Medulla oblongata (tissue), 1 donor: ENCODE data around the gene BDKRB2.

Source experiments
- DNase-seq: peaks from one replicate; pipeline ENCODE4 v3.0.0-alpha.2; 2015; ENCODE audit errors: extremely low spot score

The BDKRB2 gene

DNA sequence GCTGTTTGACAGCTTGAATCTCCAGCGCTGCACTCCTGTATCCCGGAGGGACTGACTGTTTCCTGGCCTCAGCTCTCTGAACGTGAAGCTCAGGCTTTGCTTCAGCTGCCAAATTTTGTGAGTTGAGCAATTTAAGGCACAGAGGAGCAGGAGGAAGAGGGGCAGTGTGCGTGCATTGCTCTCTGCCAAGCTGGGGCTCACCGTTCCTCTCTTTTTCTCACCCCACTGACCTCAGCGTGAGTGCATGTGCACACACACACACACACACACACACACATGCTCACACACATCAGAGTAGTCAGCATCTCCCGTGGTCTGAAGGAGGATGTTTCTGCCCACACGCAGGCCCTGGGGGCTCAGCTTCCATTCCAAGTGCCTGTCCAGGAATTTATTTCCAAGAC, 27.8 kb upstream of the BDKRB2 start:
- DNase-seq: no peak

DNA sequence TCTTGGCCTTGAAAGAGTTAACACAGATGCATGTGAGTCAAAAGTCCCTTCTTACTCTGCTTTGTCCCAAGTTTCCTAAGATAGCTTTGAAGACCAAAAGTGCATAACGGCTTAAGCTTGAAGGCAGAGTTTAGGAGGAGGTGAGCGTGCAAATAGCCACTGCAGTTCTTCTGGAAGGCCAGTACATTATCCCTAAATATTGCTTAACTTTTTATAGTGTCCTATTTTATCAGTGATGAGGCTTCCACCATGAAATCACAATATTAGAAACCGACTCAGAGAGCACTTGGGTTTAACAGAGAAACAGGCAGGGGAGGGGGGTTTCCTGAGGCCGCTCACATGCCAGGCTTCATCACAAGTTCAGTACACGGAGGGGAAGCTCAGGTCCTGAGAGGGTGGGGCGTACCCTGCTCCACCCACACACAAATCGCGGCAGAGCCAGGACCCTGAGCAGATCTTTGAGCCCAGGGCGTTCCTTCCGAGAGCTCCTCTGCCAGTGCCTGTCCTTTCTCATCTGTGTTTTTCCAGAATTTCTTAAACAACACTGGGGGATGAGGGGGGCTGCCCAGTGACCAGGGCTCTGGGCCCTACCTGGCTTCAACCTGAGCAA, 26.8 kb upstream of the BDKRB2 start:
- DNase-seq: no peak

DNA sequence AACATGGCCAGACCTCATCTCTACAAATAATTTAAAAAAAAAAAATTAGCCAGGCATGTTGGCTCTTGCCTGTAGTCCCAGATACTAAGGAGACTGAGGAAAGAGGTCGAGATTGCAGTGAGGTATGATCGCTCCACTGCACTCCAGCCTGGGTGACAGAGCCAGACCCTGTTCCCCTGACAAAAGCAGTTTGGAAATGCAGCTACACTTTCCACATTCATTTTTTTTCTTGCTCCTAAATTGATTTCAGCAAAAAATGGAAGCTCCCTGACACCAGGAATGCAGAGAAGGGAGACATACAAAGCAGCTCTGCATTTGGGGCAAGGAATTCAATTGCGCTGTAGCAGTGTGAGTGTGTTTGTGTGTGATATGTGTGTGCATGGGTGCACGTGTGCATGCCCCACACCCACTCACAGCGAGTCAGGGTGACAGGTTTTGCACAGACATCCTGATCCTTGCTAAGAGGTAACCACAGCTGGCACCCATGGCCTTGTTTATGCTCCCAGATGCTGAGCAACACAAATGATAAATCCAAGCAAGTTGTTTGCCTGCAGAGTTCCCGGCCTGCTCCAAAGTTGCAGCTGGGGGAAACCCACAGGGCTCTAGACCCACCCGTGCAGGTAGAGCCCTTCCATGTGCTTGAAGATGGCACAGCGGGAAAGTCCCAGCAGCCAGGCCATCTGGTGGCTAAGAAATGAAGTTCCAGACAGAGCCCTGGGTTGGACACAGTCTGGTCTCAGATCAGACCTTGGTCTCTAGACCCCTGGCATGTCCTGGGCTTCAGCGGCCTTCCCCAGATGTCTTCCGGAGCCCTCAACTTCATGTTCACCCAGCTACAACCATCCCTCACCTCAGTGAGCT, 25.9 kb upstream of the BDKRB2 start:
- DNase-seq: no peak

DNA sequence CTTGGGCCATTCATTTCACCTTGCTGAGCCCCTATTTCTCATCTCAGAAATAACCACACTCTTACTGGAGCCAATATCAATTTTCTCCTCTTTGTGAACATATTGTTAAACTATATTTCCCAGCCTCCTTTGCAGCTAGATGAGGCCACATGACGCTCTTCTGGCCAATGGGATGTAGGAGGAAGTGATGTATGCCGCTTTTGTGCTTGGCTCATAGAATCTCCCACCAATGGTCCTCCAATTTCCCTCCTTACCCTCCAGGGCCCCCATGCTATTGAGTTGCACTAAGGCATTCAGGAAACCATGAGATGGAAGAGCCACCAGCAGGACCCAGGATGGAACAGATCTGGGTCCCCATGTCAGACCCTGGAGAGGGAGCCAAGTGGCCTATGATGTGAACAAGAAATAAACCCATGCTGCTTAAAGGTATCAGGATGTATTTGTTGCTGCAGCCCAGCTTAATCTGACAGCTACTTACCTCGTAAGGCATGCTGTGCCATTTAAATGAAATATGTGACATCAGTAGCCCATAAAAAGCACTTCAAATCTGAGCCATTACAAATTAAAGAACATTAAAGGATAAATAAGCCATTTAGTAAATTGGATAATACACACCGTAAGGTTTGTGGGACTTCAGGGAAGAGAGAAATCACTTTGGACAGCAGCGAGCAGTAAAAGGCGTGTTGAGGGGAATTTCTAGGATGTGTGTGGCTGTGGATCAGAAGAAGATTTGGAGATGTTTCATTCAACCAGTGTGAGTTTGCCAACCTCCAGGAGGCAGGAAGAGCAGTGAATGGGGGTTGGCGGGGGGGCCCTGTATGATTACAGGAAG, 24.4 kb upstream of the BDKRB2 start:
- no peak for DNase-seq

DNA sequence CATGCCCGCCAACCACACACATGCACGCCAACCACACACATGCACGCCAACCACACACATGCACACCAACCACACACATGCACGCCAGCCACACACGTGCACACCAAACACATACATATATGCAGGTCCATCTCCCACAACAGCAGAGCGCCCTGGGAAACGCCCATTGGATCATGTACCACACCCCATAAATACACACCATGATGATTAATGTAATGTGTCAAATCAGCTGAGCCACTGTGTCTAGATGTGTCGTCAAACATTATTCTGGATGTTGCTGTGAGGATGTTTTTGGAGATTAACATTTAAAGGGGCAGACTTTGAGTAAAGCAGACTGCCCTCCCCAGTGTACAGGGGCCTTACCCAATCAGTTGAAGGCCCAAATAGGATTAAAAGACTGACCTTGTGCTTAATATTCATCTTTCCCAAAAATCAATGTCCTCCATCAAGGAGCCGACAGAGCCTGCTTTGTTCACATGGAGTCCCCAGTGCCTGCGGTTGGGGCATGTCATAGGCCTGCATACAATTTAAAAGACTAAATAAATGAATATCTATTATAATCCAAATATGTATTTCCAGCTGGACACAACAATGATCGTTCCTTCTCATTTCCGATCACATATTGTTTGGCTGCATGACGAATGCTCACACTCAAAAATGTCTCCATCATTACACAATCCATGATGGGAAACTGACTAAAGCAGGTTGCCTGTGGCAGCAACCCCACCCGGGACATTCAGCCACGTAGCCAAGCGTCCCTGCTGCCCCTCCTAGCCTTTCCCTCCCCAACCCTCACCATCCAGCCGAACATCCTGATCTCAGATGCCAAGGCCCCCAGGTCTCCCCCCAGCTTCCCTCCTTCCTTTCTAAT, 23.2 kb upstream of the BDKRB2 start:
- DNase-seq: no peak

DNA sequence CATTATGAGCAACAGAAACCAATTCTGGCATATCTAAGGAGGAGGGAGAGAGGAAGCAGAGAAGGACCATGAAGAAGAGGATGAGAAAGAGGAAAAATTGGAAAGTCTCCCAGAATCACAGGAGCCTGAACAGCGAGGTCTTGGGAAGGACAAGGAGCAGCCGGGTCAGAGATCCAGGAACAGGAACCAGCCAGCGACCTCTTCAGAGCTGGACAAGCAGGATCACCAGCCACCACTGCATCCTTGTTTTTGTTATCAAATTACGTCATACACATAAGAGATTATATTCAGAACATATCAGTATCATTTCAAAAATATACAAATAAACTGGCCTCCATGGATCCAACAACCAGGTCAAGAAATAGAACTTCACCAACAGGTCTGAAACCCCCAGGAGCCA, 22.1 kb upstream of the BDKRB2 start:
- no peak for DNase-seq

DNA sequence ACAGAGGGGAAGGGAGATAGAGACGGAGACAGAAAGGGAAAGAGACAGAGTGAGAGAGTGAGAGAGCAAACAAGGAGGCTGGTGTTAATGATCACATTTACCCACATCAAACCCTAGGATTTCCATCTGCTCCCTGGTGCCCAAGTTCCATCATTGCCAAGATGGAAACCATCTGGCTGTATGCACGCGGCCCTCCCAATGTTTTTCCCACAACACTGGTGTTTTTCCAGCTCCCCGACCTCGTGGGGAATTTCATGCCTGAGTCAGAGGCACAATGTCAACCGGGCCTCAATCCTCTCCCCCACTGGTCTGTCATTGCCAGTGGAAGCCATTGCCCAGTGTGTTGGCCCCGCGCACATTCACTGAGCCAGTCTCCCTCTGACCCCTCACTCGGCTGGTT, 19.9 kb upstream of the BDKRB2 start:
- no peak for DNase-seq

DNA sequence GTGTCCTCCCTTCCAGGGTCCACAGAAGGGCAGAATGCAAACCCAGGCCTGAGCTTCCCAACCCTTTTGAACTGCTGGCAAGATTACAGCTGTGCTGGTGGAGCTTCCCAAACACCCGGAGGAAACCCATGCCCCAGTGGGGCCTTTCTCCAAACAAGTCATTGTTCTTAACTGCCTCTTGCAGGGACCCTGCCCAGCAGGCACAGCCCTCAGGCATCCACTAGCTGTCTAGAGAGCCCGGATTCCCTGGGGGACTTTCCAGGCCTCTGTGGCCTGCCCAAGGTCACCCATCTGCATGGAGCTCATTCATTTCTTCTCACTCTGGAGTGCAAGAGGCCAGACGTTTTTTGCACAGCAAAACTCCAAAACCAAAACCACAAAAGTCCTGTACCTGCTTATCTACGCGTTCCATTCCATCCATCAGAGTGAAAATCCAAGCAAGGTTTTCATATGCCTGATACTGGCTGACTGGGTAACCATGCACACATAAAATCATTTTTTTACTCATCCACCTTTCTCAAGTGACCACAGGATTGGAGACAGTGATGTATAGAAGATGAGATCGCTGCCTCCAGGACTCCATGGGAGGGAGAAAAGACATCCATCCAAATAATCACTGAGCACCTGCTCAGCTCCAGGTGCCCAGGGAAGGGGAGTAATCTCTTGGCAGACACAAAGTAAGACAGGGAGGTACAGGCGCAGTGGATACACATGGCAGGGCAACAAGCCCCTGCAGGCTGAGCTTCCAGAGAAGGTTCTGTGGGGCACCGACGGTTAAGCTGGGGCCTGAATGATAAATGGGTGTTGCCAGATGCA, 17.2 kb upstream of the BDKRB2 start:
- DNase-seq: no peak

DNA sequence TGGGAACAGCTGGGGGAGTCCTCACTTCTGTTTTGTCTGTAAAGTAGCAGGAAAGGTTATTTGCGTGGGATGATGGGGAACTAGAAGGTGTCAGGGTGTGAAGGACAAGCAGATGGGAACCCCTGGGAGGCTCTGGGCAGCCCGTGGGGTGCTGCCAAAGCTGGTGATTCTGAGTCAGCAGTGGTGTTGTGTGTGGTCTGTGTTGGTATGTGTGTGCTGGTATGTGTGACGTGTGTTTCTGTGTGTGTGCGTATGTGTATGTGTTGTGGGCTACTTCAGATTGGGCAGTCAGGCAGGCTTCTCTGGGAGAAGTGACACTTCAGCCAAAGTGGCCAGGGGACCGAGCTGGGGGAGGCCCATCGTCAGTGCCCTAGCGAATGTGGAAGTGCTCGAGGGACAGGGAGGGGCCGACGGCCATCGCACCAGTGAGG, 15.3 kb upstream of the BDKRB2 start:
- DNase-seq: no peak

DNA sequence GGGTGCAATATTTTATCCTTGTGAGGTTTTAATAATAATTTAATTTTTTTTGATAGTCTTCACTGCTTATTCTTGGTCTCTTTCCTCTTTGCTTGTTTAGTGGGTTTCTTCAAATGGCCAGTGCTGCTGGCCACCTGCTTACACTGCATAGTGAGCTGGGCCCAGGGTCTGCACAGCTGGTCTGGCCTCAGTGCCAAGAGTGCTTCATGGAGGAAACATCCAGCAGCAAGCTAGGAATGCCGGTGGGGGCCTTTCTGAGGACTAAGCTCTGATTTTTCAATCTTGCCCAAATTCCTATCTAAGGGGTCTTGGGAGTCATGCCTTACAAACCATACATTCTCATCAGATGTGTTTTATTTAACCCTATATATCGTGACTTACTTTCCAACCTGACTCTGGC, 13.3 kb upstream of the BDKRB2 start:
- no peak for DNase-seq

DNA sequence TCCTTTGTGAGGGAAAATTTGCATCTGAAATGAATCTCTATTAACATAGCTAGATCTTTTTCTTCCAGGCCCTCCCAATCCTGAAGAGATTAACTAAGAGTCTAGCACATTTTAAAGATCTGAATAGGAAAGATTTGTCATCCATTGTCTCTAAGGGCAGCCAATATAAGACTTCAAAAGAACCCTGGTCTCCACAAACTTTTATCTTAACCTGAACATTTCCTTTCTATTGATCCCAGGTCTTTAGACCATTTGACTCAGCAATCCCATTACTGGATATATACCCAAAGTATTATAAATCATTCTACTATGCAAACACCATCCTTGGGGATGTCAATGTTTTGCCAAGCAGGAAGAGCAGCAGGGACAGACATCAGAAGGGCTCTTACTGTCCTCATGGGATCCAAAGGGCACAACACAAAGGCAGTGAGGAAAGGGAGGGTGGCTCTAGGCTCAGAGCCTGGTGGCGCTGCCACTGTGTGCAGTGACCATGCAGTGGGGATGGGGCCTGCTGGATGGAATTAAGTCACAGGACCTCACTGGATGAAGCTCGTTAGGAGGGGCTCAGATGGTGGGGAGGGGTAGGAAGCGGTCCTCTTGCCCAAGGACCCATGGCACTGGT, 12.7 kb upstream of the BDKRB2 start:
- no peak for DNase-seq

DNA sequence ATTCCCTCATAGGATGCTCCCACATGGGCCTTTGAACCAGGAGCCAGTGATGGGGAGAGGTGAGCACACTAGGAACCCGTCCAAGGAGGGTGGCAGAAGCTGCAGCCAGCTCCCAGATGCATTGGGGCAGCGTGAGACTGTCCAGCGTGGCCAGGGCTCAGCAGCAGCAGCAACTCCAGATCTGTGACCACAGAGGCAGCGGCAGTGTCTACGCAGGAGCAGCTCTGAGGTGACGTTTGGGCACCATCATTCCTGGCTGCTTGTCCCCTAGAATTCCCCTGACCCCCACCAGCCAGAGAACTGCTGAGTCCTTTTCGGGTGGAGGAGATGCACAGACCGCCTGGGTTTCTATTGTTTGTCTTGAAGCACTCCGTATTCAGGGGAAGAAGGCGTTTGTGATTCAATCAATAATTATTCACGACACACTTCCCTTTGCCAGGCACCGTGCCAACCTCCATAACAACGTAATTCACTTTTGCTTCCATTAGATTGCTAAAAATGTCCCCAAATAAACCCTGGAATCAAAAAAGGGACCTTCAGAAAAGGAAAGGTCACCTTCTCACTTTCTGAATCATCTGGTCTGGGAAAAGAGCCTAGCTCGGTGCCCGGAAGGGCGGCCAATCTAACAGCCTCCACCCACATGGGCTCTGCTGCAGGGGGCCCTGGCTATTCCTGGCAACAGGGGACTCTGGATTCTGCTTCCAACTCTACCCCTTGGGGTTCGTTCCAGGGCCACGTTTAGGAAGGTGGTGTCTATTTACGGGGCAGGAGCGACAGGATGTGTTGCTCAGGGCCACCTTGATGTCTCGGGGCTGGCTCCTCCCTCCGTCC, 11.4 kb upstream of the BDKRB2 start:
- peak; percentile 22 for DNase-seq

DNA sequence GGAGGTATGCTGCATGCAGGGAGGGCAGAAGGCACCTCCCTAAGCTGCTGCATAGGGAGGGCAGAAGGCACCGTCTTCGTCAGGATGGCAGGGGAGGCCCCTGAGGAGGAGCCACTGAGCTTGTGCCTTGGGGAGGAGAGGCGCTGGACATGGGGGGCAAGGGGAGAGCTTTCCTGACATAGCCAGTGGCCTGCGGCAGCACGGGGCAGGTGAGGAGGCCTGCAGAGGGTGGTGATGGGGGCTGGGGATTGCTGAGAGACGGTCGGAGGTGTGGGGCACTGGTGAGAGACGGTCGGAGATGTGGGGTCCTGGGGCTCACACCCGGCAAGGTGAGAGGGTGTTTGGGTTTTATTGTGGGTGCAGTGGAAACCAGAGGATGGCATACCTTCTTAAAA, 10.4 kb upstream of the BDKRB2 start:
- no peak for DNase-seq

DNA sequence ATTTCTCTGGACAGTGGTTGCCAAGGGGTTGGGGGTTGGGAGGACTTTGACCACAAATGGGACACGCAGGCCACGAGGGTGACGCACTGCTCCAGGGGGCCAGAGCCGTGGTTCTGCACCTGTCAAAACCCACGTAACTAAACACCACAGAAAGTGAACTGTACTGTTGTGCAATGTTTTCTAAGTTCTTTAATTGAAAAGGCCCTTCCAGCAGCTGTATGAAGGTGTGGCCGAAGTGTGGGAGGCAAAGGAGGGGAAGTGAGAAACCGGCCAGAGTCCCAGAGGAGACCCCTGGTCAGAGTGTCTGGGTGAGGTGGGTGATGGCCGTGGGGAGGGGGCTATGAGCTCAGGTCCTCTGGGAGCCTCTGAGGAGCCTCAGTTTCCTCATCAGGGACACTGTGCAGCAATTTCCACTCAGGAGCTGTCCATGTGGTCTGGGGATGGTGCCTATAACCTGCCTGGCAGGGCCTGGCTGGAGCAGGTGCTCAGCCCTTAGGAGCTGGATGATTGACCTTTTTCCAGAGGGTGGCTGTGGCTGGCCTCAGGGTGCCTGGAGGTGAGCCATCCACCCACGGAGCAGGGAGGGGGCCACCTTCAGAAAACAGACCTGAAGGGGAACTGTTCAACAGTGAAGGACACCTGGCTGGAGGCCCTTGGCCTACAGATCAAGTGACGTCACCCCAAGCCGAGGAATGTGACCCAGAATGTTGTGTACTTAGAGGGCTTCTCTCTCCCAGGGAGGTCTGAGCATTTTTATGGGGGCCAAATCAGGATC, 9.8 kb upstream of the BDKRB2 start:
- DNase-seq: no peak

DNA sequence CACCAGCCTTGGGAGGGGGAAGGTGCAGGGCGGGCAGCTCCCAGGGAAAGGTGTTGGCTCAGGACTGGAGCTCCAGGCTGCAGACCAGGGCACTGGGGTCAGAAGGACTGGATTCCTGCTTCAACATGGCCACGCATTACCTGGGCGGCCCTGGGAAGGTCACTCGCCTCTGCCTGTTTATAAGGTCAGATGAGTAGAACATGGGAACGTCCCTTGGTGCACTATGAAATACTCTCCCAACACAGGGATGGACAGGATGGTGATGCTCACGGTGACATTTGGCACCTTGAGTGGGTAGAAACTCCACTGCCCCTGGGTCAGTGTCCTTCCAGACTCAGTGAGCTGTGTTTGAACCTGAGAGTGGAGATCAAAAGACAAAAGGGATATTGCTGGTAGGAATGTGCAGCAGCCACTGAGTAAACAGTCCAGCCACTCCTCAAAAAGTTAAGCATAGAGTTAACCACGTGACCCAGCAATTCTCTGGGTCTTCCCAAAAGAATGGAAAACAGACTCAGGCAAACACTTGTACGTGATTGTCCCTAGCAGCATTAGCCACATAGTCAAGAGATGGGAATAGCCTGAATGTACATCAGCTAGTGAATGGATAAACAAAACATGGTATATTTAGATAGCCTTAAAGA, 9.1 kb upstream of the BDKRB2 start:
- DNase-seq: no peak

DNA sequence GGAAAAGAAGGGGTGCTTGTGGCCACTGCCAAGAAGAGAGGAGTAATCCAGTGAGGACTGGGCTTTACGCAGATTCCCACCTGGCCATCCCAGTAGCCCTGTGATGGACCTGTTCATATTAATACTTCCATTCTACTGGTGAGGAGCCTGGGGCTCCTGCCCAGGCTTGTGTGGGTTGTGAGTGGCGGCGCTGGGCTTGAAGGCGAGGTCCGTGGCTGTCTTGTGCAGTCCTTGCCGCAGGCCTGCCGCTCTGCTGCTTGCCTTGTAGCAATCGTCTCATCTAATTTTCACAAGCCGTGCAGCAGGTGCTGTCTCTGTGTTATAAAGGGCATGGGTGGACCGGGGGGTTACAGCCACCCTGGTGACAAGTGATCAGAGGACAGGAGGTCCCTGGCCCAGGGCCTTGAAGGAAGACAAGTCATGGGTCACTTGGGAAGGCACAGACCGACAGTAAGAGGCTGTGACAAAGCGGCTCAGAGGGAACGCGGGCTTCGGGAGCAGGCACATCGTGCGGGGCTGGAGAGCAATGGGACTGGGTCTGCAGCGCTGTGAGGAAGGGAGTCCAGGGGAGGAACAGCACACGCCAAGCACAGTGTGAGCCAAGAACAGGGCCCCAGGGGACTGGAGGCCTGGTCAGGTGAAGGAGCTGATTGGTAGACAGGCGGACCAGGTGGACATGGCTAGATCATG, 7.3 kb upstream of the BDKRB2 start:
- DNase-seq: no peak

DNA sequence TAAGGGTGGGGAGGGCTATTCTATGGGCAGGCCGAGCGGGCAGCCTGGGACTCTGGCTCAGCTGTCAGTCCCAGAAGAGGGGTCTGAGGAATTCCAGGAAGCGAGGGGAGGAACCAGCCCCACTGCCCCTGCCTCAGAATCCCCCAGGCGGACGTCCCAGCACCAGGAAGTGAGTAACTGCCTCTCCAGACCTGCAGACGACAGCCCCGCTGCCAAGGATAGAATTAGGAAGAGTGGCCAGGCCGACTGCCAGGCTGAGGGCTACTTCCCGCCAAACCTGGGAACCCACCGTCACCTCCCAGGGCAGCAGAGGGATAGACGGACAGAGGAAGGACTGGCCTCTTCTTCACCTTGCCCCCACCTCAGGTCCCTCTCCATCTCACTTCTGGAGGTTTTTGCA, 6.7 kb upstream of the BDKRB2 start:
- DNase-seq: no peak
